GM12874 (cell line): ENCODE results near the gene SLC4A3.

Experiments
- CTCF ChIP-seq: IDR thresholded peaks from 2 replicates; pipeline ENCODE4 v1.5.1; 2011; ENCODE audit warnings: low read depth, mild to moderate bottlenecking, control low read depth, low read length, moderate library complexity; ENCODE audit not compliant: insufficient read depth

Gene SLC4A3

GRCh38 chr2:219648176-219648575 lies 20.7 kb downstream of the SLC4A3 start:
- no peak for TF ChIP-seq CTCF

GRCh38 chr2:219648963-219649362 lies 21.5 kb downstream of the SLC4A3 start:
- no peak for TF ChIP-seq CTCF

GRCh38 chr2:219650426-219651248 lies 23.2 kb downstream of the SLC4A3 start:
- TF ChIP-seq CTCF, result no peak

GRCh38 chr2:219656526-219656925 lies 29.1 kb downstream of the SLC4A3 start:
- TF ChIP-seq CTCF, result no peak

- TF ChIP-seq CTCF, result no peak
Observed at GRCh38 chr2:219658196-219658846, 30.9 kb downstream of the SLC4A3 start.

- TF ChIP-seq CTCF, result no peak
Observed at GRCh38 chr2:219658874-219659273, 31.4 kb downstream of the SLC4A3 start.

- no peak for TF ChIP-seq CTCF
Observed at GRCh38 chr2:219661197-219661954, 33.9 kb downstream of the SLC4A3 start.
